SK-N-SH treated with all-trans-retinoic acid at 6 μM for 48 hours (cell line): Measurements from ENCODE around the gene LY6G5B.

Experiments used
- PATZ1 ChIP-seq: fragments of 250-450 bp; sonication (Bioruptor Pico); IDR thresholded peaks from 2 replicates; pipeline ENCODE4 v1.8.0; 2020; ENCODE audit warnings: mild to moderate bottlenecking, moderate library complexity, borderline replicate concordance
- TCF4 ChIP-seq: fragments of 250-450 bp; sonication (Bioruptor Pico); IDR thresholded peaks from 2 replicates; pipeline ENCODE4 v1.8.0; 2021; ENCODE audit warnings: mild to moderate bottlenecking, moderate library complexity, borderline replicate concordance

- TF ChIP-seq PATZ1 (CRISPR knock-in tag) (no peak), TCF4 (CRISPR knock-in tag) (no peak)
Measured at GRCh38 chr6:31711233-31711632, 41.5 kb downstream of the LY6G5B start.
